ENCODE data around the gene DGAT2L6.
"Not testable (repeated sequence)": the region's sequence is repeated elsewhere in the genome, so short reads cannot be mapped to it uniquely, and the experiment has no call there.

DGAT2L6 gene

DNA sequence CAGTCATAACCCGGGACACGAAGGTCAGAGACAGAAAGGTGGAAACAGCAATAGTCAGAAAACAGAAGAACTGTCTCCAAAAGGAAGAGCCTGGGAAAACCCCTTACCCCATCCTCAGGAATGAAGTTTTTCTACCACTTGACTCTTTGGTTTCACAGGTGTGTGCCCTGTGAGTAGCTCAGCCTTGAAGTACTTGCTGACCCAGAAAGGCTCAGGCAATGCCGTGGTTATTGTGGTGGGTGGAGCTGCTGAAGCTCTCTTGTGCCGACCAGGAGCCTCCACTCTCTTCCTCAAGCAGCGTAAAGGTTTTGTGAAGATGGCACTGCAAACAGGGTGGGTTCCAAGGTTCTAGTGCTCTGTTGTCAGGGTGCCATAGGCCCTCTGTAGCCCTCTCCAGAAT lies 24.4 kb downstream of the DGAT2L6 start:
- Histone ChIP-seq H3K4me3 (ENCODE audit: low read length) (no peak overlapping the region), H3K4me2 (ENCODE audit: low read length) (no peak overlapping the region)

DNA sequence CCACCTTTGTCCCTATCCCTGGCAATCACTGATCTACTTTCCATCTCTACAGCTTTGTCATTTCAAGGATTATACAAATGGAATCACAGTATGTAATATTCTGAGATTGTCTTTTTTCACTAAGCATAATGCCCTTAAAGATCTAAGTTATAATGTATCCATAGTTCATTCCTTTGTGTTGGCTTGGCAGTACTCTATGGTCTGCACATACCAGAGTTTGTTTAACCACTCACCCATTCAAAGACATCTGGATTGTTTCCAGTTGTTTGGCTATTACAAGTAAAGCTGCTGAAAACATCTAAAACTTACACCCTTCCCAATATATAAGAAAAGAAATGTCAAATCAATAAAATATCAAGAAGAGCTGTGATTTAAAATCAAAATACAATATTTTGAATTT lies 31.2 kb downstream of the DGAT2L6 start:
- Histone ChIP-seq H3K18ac (ENCODE audit: low read length) (no peak overlapping the region), H3K9ac (ENCODE audit: low read length) (no peak overlapping the region), H3K4me2 (ENCODE audit: low read length) (no peak overlapping the region), H3K4me1 (ENCODE audit: control insufficient read depth, low read depth, low read length) (no peaks in the 10 kb centered on the region), H3K4me3 (ENCODE audit: low read length) (no peak overlapping the region), H3K27ac (ENCODE audit: low read depth, low read length) (no peak overlapping the region), H3K56ac (ENCODE audit: low read length) (no peak overlapping the region), H3K27me3 (ENCODE audit: insufficient read depth, low read length, poor library complexity) (no peaks in the 10 kb centered on the region), H3K36me3 (ENCODE audit: control insufficient read depth, insufficient read depth, low read length) (no peaks in the 10 kb centered on the region), H3K79me1 (ENCODE audit: low read length) (no peaks in the 10 kb centered on the region), H2BK5ac (ENCODE audit: low read length) (no peak overlapping the region), H2BK120ac (ENCODE audit: low read depth, low read length) (no peak overlapping the region), H3K79me2 (ENCODE audit: control insufficient read depth, insufficient read depth, low read length) (no peaks in the 10 kb centered on the region), H3K23ac (ENCODE audit: low read length) (no peak overlapping the region), H4K5ac (ENCODE audit: low read length) (no peak overlapping the region), H4K8ac (ENCODE audit: low read depth, low read length) (no peak overlapping the region), H2BK15ac (replicated peaks; ENCODE audit: low read depth) (no peak overlapping the region), H2AK5ac (ENCODE audit: low read length) (no peak overlapping the region), H3K4ac (ENCODE audit: low read depth, low read length) (no peak overlapping the region)
- DNase-seq = no peak

More for the DNA sequence above, 24.4 kb downstream of the DGAT2L6 start:
- H3K4ac ChIP-seq (ENCODE audit: low read depth, low read length) = no peak overlapping the region
- no peak overlapping the region for H3K9ac ChIP-seq (ENCODE audit: low read length)
- no peak overlapping the region for H2BK5ac ChIP-seq (ENCODE audit: low read length)
- DNase-seq = no peak
- H2BK120ac ChIP-seq (ENCODE audit: low read depth, low read length) = no peak overlapping the region
- no peak overlapping the region for H4K5ac ChIP-seq (ENCODE audit: low read length)
- H2AK5ac ChIP-seq (ENCODE audit: low read length) = no peak overlapping the region
- no peak overlapping the region for H3K23ac ChIP-seq (ENCODE audit: low read length)
- H3K27ac ChIP-seq (ENCODE audit: low read depth, low read length) = no peak overlapping the region
- H2BK15ac ChIP-seq (replicated peaks; ENCODE audit: low read depth) = no peak overlapping the region
- H3K79me2 ChIP-seq (ENCODE audit: control insufficient read depth, insufficient read depth, low read length) = no peaks in the 10 kb centered on the region
- no peak overlapping the region for H3K18ac ChIP-seq (ENCODE audit: low read length)
- no peak overlapping the region for H4K8ac ChIP-seq (ENCODE audit: low read depth, low read length)
- H3K56ac ChIP-seq (ENCODE audit: low read length) = no peak overlapping the region
- no peaks in the 10 kb centered on the region for H3K79me1 ChIP-seq (ENCODE audit: low read length)
- no peaks in the 10 kb centered on the region for H3K27me3 ChIP-seq (ENCODE audit: insufficient read depth, low read length, poor library complexity)
- no peaks in the 10 kb centered on the region for H3K4me1 ChIP-seq (ENCODE audit: control insufficient read depth, low read depth, low read length)
- no peaks in the 10 kb centered on the region for H3K36me3 ChIP-seq (ENCODE audit: control insufficient read depth, insufficient read depth, low read length)
- WGBS (ENCODE audit: extremely low coverage, insufficient coverage, low lambda C conversion rate) = no CpG with 5 or more reads among the region's 5 CpGs

DNA sequence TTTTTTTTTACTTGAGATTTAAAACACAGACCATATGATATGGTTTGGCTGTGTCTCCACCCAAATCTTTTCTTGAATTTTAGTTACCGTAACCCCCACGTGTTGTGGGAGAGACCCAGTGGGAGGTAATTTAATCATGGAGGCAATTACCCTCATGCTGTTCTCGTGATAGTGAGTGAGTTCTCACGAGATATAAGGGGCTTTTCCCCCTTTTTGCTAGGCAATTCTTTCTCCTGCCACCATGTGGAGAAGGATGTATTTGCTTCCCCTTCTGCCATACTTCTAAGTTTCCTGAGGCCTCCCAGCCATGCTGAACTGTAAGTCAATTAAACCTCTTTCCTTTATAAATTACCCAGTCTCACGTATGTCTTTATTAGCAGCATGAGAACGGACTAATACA lies 32.3 kb downstream of the DGAT2L6 start:
- no CpG with 5 or more reads among the region's 6 CpGs for WGBS (ENCODE audit: extremely low coverage, insufficient coverage, low lambda C conversion rate)
- H3K4me1 ChIP-seq (ENCODE audit: control insufficient read depth, low read depth, low read length); H2BK15ac ChIP-seq (replicated peaks; ENCODE audit: low read depth); H3K23ac ChIP-seq (ENCODE audit: low read length); H3K18ac ChIP-seq (ENCODE audit: low read length); H4K8ac ChIP-seq (ENCODE audit: low read depth, low read length); H3K79me1 ChIP-seq (ENCODE audit: low read length); H4K5ac ChIP-seq (ENCODE audit: low read length); H3K27ac ChIP-seq (ENCODE audit: low read depth, low read length); H2BK5ac ChIP-seq (ENCODE audit: low read length); H3K4me2 ChIP-seq (ENCODE audit: low read length); H3K4me3 ChIP-seq (ENCODE audit: low read length); H3K4ac ChIP-seq (ENCODE audit: low read depth, low read length); H2AK5ac ChIP-seq (ENCODE audit: low read length); H2BK120ac ChIP-seq (ENCODE audit: low read depth, low read length); H3K27me3 ChIP-seq (ENCODE audit: insufficient read depth, low read length, poor library complexity); H3K79me2 ChIP-seq (ENCODE audit: control insufficient read depth, insufficient read depth, low read length); H3K56ac ChIP-seq (ENCODE audit: low read length); H3K9ac ChIP-seq (ENCODE audit: low read length); H3K36me3 ChIP-seq (ENCODE audit: control insufficient read depth, insufficient read depth, low read length): not testable (repeated sequence)
- peak; percentile 39 for DNase-seq

DNA sequence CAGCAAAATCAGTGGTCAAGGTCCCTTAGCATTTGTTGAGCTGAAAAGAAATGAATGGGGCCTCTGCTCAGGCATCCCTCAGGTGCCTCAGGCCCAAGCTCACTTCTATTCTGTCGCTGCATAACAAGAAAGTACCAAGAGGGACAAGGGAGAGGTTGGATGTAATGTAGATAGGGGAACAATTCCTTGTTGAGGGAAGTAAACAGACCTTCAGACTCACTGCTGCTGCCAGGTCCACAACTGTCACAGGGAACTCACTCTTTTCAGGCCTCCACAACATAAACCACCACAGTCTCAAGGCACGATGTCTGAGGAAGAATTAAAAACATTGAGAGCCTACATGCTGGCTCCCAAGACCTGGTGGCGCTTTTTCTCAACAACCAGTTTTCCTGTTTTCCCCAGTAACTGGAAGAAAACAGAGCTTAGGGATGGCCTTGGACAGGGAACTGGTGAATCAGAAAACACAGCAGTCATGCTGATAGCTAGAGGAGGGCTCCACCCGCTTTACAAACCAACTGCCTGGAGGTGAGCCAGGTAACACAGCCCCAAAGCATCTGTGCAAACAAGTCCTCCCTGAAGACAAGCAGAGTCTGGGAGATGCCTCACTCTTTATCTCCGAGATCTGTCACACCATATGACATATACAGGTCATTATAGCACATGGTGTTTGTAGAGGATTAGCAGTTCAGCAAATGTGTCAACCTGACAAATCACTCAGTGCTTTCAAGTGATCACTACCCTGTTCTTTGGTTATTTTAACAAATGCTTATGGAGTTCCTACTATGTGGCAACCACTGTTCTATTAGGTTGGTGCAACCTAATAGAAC lies 42.9 kb downstream of the DGAT2L6 start:
- no peak overlapping the region for H2AK5ac ChIP-seq (ENCODE audit: low read length)
- H3K27me3 ChIP-seq (ENCODE audit: insufficient read depth, low read length, poor library complexity) = no peaks in the 10 kb centered on the region
- no peaks in the 10 kb centered on the region for H3K79me2 ChIP-seq (ENCODE audit: control insufficient read depth, insufficient read depth, low read length)
- no peak overlapping the region for H2BK120ac ChIP-seq (ENCODE audit: low read depth, low read length)
- no peak overlapping the region for H3K4me2 ChIP-seq (ENCODE audit: low read length)
- H4K5ac ChIP-seq (ENCODE audit: low read length) = no peak overlapping the region
- H3K36me3 ChIP-seq (ENCODE audit: control insufficient read depth, insufficient read depth, low read length) = no peaks in the 10 kb centered on the region
- no peak overlapping the region for H2BK5ac ChIP-seq (ENCODE audit: low read length)
- H3K4me3 ChIP-seq (ENCODE audit: low read length) = no peak overlapping the region
- no peaks in the 10 kb centered on the region for H3K79me1 ChIP-seq (ENCODE audit: low read length)
- no peak overlapping the region for H4K8ac ChIP-seq (ENCODE audit: low read depth, low read length)
- H3K23ac ChIP-seq (ENCODE audit: low read length) = no peak overlapping the region
- no peak overlapping the region for H3K4ac ChIP-seq (ENCODE audit: low read depth, low read length)
- no CpG with 5 or more reads among the region's 5 CpGs for WGBS (ENCODE audit: extremely low coverage, insufficient coverage, low lambda C conversion rate)
- no peak overlapping the region for H3K56ac ChIP-seq (ENCODE audit: low read length)
- no peak overlapping the region for H3K27ac ChIP-seq (ENCODE audit: low read depth, low read length)
- no peaks in the 10 kb centered on the region for H3K4me1 ChIP-seq (ENCODE audit: control insufficient read depth, low read depth, low read length)
- H3K18ac ChIP-seq (ENCODE audit: low read length) = no peak overlapping the region
- DNase-seq = peak; percentile 18
- H3K9ac ChIP-seq (ENCODE audit: low read length) = no peak overlapping the region
- H2BK15ac ChIP-seq (replicated peaks; ENCODE audit: low read depth) = no peak overlapping the region

DNA sequence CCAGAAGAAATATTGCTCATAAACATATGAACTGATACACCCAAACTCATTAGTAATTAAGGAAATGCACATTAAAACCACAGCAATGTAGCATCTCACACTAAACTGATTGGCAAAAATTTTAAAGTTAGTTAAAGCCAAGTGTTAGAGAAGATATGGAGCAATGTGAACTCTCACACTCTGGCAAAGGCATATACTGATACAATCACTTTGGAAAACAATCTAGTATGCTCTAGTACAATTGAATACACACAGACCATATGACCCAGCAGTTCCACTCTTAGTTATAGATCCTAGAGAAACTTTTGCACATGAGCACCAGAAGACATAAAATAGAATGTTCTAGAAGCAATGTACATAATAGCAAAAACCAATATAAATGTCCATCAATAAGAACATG lies 48.8 kb downstream of the DGAT2L6 start:
- no peaks in the 10 kb centered on the region for H3K36me3 ChIP-seq (ENCODE audit: control insufficient read depth, insufficient read depth, low read length)
- no peak for DNase-seq
- H4K5ac ChIP-seq (ENCODE audit: low read length) = no peak overlapping the region
- H3K9ac ChIP-seq (ENCODE audit: low read length) = no peak overlapping the region
- H2BK120ac ChIP-seq (ENCODE audit: low read depth, low read length) = no peak overlapping the region
- no peak overlapping the region for H3K4me3 ChIP-seq (ENCODE audit: low read length)
- no peaks in the 10 kb centered on the region for H3K4me1 ChIP-seq (ENCODE audit: control insufficient read depth, low read depth, low read length)
- H3K23ac ChIP-seq (ENCODE audit: low read length) = no peak overlapping the region
- no peak overlapping the region for H2BK5ac ChIP-seq (ENCODE audit: low read length)
- no peak overlapping the region for H3K18ac ChIP-seq (ENCODE audit: low read length)
- H2BK15ac ChIP-seq (replicated peaks; ENCODE audit: low read depth) = no peak overlapping the region
- no peak overlapping the region for H3K27ac ChIP-seq (ENCODE audit: low read depth, low read length)
- H3K4ac ChIP-seq (ENCODE audit: low read depth, low read length) = no peak overlapping the region
- no peaks in the 10 kb centered on the region for H3K79me2 ChIP-seq (ENCODE audit: control insufficient read depth, insufficient read depth, low read length)
- H3K79me1 ChIP-seq (ENCODE audit: low read length) = no peaks in the 10 kb centered on the region
- no peaks in the 10 kb centered on the region for H3K27me3 ChIP-seq (ENCODE audit: insufficient read depth, low read length, poor library complexity)
- H4K8ac ChIP-seq (ENCODE audit: low read depth, low read length) = no peak overlapping the region
- no peak overlapping the region for H3K56ac ChIP-seq (ENCODE audit: low read length)
- H3K4me2 ChIP-seq (ENCODE audit: low read length) = no peak overlapping the region
- no peak overlapping the region for H2AK5ac ChIP-seq (ENCODE audit: low read length)

DNA sequence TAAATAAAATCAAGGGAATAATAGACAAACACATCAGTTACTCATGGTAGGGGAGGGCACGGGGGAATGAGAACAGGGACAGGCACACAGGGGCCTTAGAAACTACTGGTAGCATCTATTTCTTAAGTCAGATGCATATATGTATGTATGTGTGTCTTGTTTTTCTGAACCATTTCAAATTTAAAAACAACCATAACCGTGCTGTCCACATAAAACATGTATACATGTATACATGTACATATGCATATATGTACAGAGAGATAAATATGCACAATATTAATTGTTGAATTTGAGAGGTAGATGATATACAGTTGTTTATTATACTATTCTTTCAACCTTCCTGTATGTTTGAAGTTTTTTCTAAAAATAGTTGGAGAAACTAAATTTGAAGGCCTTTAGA lies 49.4 kb downstream of the DGAT2L6 start:
- Histone ChIP-seq H2BK15ac (replicated peaks; ENCODE audit: low read depth) (no peak overlapping the region), H3K36me3 (ENCODE audit: control insufficient read depth, insufficient read depth, low read length) (no peaks in the 10 kb centered on the region), H3K9ac (ENCODE audit: low read length) (no peak overlapping the region), H3K18ac (ENCODE audit: low read length) (no peak overlapping the region), H3K27ac (ENCODE audit: low read depth, low read length) (no peak overlapping the region), H2AK5ac (ENCODE audit: low read length) (no peak overlapping the region), H2BK5ac (ENCODE audit: low read length) (no peak overlapping the region), H4K5ac (ENCODE audit: low read length) (no peak overlapping the region), H3K27me3 (ENCODE audit: insufficient read depth, low read length, poor library complexity) (no peaks in the 10 kb centered on the region), H3K79me2 (ENCODE audit: control insufficient read depth, insufficient read depth, low read length) (no peaks in the 10 kb centered on the region), H3K4ac (ENCODE audit: low read depth, low read length) (no peak overlapping the region), H3K4me2 (ENCODE audit: low read length) (no peak overlapping the region), H3K4me1 (ENCODE audit: control insufficient read depth, low read depth, low read length) (no peaks in the 10 kb centered on the region), H4K8ac (ENCODE audit: low read depth, low read length) (no peak overlapping the region), H3K56ac (ENCODE audit: low read length) (no peak overlapping the region), H3K79me1 (ENCODE audit: low read length) (no peaks in the 10 kb centered on the region), H3K23ac (ENCODE audit: low read length) (no peak overlapping the region), H3K4me3 (ENCODE audit: low read length) (no peak overlapping the region), H2BK120ac (ENCODE audit: low read depth, low read length) (no peak overlapping the region)
- WGBS (ENCODE audit: extremely low coverage, insufficient coverage, low lambda C conversion rate) = no CpG with 5 or more reads among the region's 2 CpGs
- DNase-seq = no peak

Data from mesendoderm (in vitro differentiated cells).